Measurements from ENCODE around the gene TRMT44. TPM values are rescaled to one million over a fixed set of nuclear protein-coding genes. Genes with fewer than 3 reads are reported as not detected.

Gene TRMT44
- total RNA-seq, 2 donors from 2014 or later, result 26.7 TPM

Other genes starting within 250 kb of the TRMT44 start
- 10 to 100 TPM; 15.2 to 39.0 TPM for gene SH3TC1, start 241.5 kb upstream of the TRMT44 start, total RNA-seq
- not detected for gene HTRA3, start 171.0 kb upstream of the TRMT44 start, total RNA-seq
- 10 to 100 TPM; 22.2 to 31.2 TPM for gene ACOX3, start 54 bp upstream of the TRMT44 start, total RNA-seq
- gene GPR78, start 139.6 kb downstream of the TRMT44 start, total RNA-seq, result not detected
- not detected for gene CPZ, start 152.0 kb downstream of the TRMT44 start, total RNA-seq